Pancreas (tissue), 10 donors: ENCODE measurements around the gene TAS2R14. TPM values are rescaled to one million over a fixed set of nuclear protein-coding genes. Genes with fewer than 3 reads are reported as not detected.

Experiments
- ATAC-seq, 4 donors: fragments of 200-7000 bp; cut with Tn5 transposase; one replicate each; pipeline versions ENCODE4 v1.8.0 to v1.9.1; 2020; ENCODE audit warnings: mild to moderate bottlenecking in 4 of 4, moderate library complexity in 4 of 4
- DNase-seq, 6 donors: peaks; one replicate each; pipeline ENCODE4 v3.0.0-alpha.2; 2020
- FAIRE-seq: peaks from 2 replicates; lab custom pipeline; 2012; peaks lifted over from hg19 to GRCh38; lab: Jason Lieb, UNC
- H3K27ac ChIP-seq, 4 donors: fragments of 200-600 bp; sonication (generic); 1 replicate in 3 of 4; 2 replicates in 1 of 4; pipeline versions ENCODE4 v1.5.0 to v1.8.0; 2020
- H3K27me3 ChIP-seq, 4 donors: fragments of 200-600 bp; one replicate each; pipeline ENCODE4 v1.8.0; 2021
- H3K36me3 ChIP-seq, 3 donors: fragments of 200-600 bp; sonication (generic) in 1 of 3; one replicate each; pipeline versions ENCODE4 v1.5.0 to v1.8.0; 2020 to 2021
- H3K4me1 ChIP-seq, 3 donors: fragments of 200-600 bp; one replicate each; pipeline ENCODE4 v1.8.0; 2021
- H3K4me3 ChIP-seq, 4 donors: fragments of 200-600 bp; sonication (generic) in 2 of 4; one replicate each; pipeline versions ENCODE4 v1.5.0 to v1.8.0; 2020 to 2021
- H3K9me3 ChIP-seq, 4 donors: fragments of 200-600 bp; one replicate each; pipeline ENCODE4 v1.8.0; 2021
- CTCF ChIP-seq, 4 donors: fragments of 200-600 bp; sonication (generic) in 3 of 4; IDR thresholded peaks; one replicate each; pipeline versions ENCODE4 v1.5.0 to v1.8.0; 2021; ENCODE audit warnings: antibody characterized with exemption in 4 of 4
- WGBS, 2 donors: extraction: QIAGEN DNeasy Blood & Tissue Kit; methylation state at CpG; one replicate each; pipeline ENCODE4 v1.1.7; 2013; 5-methylcytosine and 5-hydroxymethylcytosine counted together
- intact Hi-C, 3 donors: fragments of 100-400 bp; cut with DNase I; formaldehyde crosslinking; loops; one replicate each; pipeline versions ENCODE4 v1.11.1 to v1.14.2; 2022
- polyA plus RNA-seq, 2 donors: library from polyadenylated mRNA; stranded (reverse); fragments of 200-250 nt; gene quantifications; one replicate each; pipeline ENCODE4 v1.2.3, GENCODE V29; 2013
- total RNA-seq, 6 donors: library from RNA; stranded (reverse); fragmentation: NEBNext Ultra II Directional in 4 of 6; extraction: Animal tissue kit (Norgen Biotek cat#: 25700) in 4 of 6; gene quantifications; one replicate each; pipeline versions ENCODE4 v1.2.1 to v1.2.4, GENCODE V29; 2021 to 2023
- donor health status: healthy with polysubstance abuse.
- donor health status: DM: no; HTN: no; CAD: no; lungs with moderate emphysema.
- donor health status: DM: no; HTN: no; CAD: no.
- donor health status: control.
- donor health status: control.
- donor health status: Bipolar disorder and iron deficiency.
- donor health status: DM: yes; HTN: yes; CAD: no.
- donor health status: DM: no; HTN: no; CAD: no.
- donor health status: DM: no; HTN: no; CAD: no.
- donor health status: DM: yes; HTN: yes; CAD: no.

TAS2R14 gene
- total and polyA plus RNA-seq, 8 donors, result 0.83 to 1.7 (median 0.91) TPM

- intact Hi-C loops, result no loop called here
- H3K27me3 ChIP-seq, result no peaks in the 10 kb centered on the region
- WGBS, 2 donors, result 91 to 94% methylated on average over 1 of the region's 1 CpG
- no peak overlapping the region for H3K4me3 ChIP-seq
- no peak overlapping the region for H3K27ac ChIP-seq
- H3K9me3 ChIP-seq, result no peaks in the 10 kb centered on the region
- TF ChIP-seq CTCF (IDR thresholded peaks at IDR 0.05), result no peak
- ATAC-seq (no peak), FAIRE-seq (no peak), DNase-seq (no peak)
- H3K36me3 ChIP-seq, result no peaks in the 10 kb centered on the region
- H3K4me1 ChIP-seq, result peaks cover 0 to 3% (median 0%) of the 10 kb centered on the region in 3 donors
These were observed 19.3 kb downstream of the TAS2R14 start for GRCh38 chr12:10919809-10920208.

- H3K4me1 ChIP-seq, result no peaks in the 10 kb centered on the region
- no peak for TF ChIP-seq CTCF (IDR thresholded peaks at IDR 0.05)
- no peaks in the 10 kb centered on the region for H3K27me3 ChIP-seq
- 69% methylated on average over 8 of the region's 8 CpGs for WGBS, 2 donors
- intact Hi-C loops, result no loop called here
- no peaks in the 10 kb centered on the region for H3K9me3 ChIP-seq
- no peak overlapping the region for H3K4me3 ChIP-seq
- DNase-seq, result no peak
- no peak overlapping the region for H3K27ac ChIP-seq
- peak in 1 of 4 donors; percentile 57 for ATAC-seq
- no peaks in the 10 kb centered on the region for H3K36me3 ChIP-seq
- no peak for FAIRE-seq
These were observed 28.7 kb downstream of the TAS2R14 start for GRCh38 chr12:10910380-10910779.

GRCh38 chr12:10909462-10909861, 29.6 kb downstream of the TAS2R14 start, which contains the start of gene TAS2R13:
TAS2R13 (minus strand) TSS chr12:10909562; CDS start chr12:10909298, 264 bp downstream.
- FAIRE-seq (no peak), ATAC-seq (no peak), DNase-seq (no peak)
- H3K36me3 ChIP-seq, result no peaks in the 10 kb centered on the region
- H3K4me1 ChIP-seq, result no peaks in the 10 kb centered on the region
- H3K27me3 ChIP-seq, result no peaks in the 10 kb centered on the region
- H3K4me3 ChIP-seq, result no peak within 1 kb of the TSS
- intact Hi-C loops, result no loop called here
- WGBS, 2 donors, result 86 to 97% methylated on average over 1 of the region's 1 CpG
- no peak for TF ChIP-seq CTCF (IDR thresholded peaks at IDR 0.05)
- H3K27ac ChIP-seq, result no peak within 1 kb of the TSS
- no peaks in the 10 kb centered on the region for H3K9me3 ChIP-seq

GRCh38 chr12:10904686-10905085, 34.4 kb downstream of the TAS2R14 start:
- Histone ChIP-seq H3K36me3 (no peaks in the 10 kb centered on the region), H3K4me1 (no peaks in the 10 kb centered on the region), H3K27ac (no peak overlapping the region), H3K9me3 (no peaks in the 10 kb centered on the region), H3K27me3 (no peaks in the 10 kb centered on the region), H3K4me3 (no peak overlapping the region)
- DNase-seq, result no peak
- intact Hi-C loops, result no loop called here
- ATAC-seq, result no peak
- 90% methylated on average over 4 of the region's 4 CpGs for WGBS, 2 donors
- TF ChIP-seq CTCF (IDR thresholded peaks at IDR 0.05), result no peak
- FAIRE-seq, result no peak

GRCh38 chr12:10901427-10901826, 37.6 kb downstream of the TAS2R14 start:
- Histone ChIP-seq H3K36me3 (no peaks in the 10 kb centered on the region), H3K4me1 (no peaks in the 10 kb centered on the region), H3K9me3 (no peaks in the 10 kb centered on the region), H3K27me3 (no peaks in the 10 kb centered on the region), H3K4me3 (no peak overlapping the region), H3K27ac (no peak overlapping the region)
- WGBS, 2 donors, result 99 to 100% methylated on average over 1 of the region's 1 CpG
- DNase-seq (no peak), FAIRE-seq (no peak), ATAC-seq (no peak)
- TF ChIP-seq CTCF (IDR thresholded peaks at IDR 0.05), result no peak
- intact Hi-C loops, result no loop called here
